Measurements from ENCODE around the gene CRADD. TPM values are rescaled to one million over a fixed set of nuclear protein-coding genes. Genes with fewer than 3 reads are reported as not detected.

Gene CRADD
- total RNA-seq, 1 experiment from 2014 or later = 7.6 TPM

- H4K91ac ChIP-seq (ENCODE audit: insufficient read length, low read depth, low read length) = no peak overlapping the region
- Mint-ChIP-seq H3K27ac (peak overlapping the region in 1 of 3 experiments; percentile 0; a peak in 1 of 7 replicates), H3K9me3 (no peaks in the 10 kb centered on the region), H3K4me3 (no peak overlapping the region), H3K36me3 (ENCODE audit: insufficient read depth in 1 of 3, low read depth in 3 of 3) (no peaks in the 10 kb centered on the region), H3K27me3 (ENCODE audit: low read depth) (no peaks in the 10 kb centered on the region), H3K4me1 (peaks cover 10 to 12% of the 10 kb centered on the region in 2 experiments)
- H3K27ac ChIP-seq (ENCODE audit: insufficient read length, low read depth, low read length) = no peak overlapping the region
- no peak overlapping the region for H2BK120ac ChIP-seq (ENCODE audit: low read depth, low read length, poor library complexity, severe bottlenecking)
- H3K9ac ChIP-seq (ENCODE audit: extremely low read depth, insufficient read length, low read length) = no peak overlapping the region
- H4K8ac ChIP-seq (replicated peaks; ENCODE audit: insufficient read length, low read depth, low read length) = no peak overlapping the region
- no peak overlapping the region for H2BK12ac ChIP-seq (ENCODE audit: insufficient read length, low read depth, low read length)
- H2AK5ac ChIP-seq (ENCODE audit: insufficient read length, low read length) = no peak overlapping the region
- no peaks in the 10 kb centered on the region for H3K9me3 ChIP-seq (ENCODE audit: control insufficient read depth, low read depth, low read length)
- no peaks in the 10 kb centered on the region for H3K23me2 ChIP-seq (ENCODE audit: insufficient read length, low read depth, low read length, poor library complexity, severe bottlenecking)
- H4K5ac ChIP-seq (ENCODE audit: insufficient read length, low read depth, low read length) = no peak overlapping the region
- H3K18ac ChIP-seq (ENCODE audit: insufficient read length, low read depth, low read length) = no peak overlapping the region
- no peak overlapping the region for H3T11ph ChIP-seq (ENCODE audit: low read length)
- H3K27me3 ChIP-seq (ENCODE audit: insufficient read depth, low read length) = no peaks in the 10 kb centered on the region
- H3K79me1 ChIP-seq (ENCODE audit: insufficient read depth, low read depth, low read length, poor library complexity, severe bottlenecking) = no peaks in the 10 kb centered on the region
- H3K14ac ChIP-seq (ENCODE audit: insufficient read depth, low read length) = no peak overlapping the region
- no peak overlapping the region for H2BK15ac ChIP-seq (ENCODE audit: low read depth, low read length)
- no peak overlapping the region for H2BK5ac ChIP-seq (ENCODE audit: insufficient read length, low read length)
- no peak overlapping the region for H3K4ac ChIP-seq (ENCODE audit: low read depth, low read length)
- no CpG with 5 or more reads among the region's 7 CpGs for WGBS (ENCODE audit: extremely low coverage, insufficient read length, low lambda C conversion rate)
- H3K56ac ChIP-seq (ENCODE audit: insufficient read length, low read depth, low read length) = no peak overlapping the region
- TF ChIP-seq CTCF (conservative IDR thresholded peaks at IDR 0.05) = no peak
- DNase-seq = no peak
- H3K4me1 ChIP-seq (ENCODE audit: insufficient read depth, low read length) = no peaks in the 10 kb centered on the region
- no peak overlapping the region for H3K4me2 ChIP-seq (ENCODE audit: insufficient read depth, insufficient read length, low read length)
- no peaks in the 10 kb centered on the region for H4K20me1 ChIP-seq (ENCODE audit: control insufficient read depth, insufficient read depth, insufficient read length)
- H3K23ac ChIP-seq (ENCODE audit: insufficient read length, low read depth, low read length) = no peak overlapping the region
- no peak overlapping the region for H2BK20ac ChIP-seq (ENCODE audit: low read depth, low read length, poor library complexity, severe bottlenecking)
- no peak overlapping the region for H2AFZ ChIP-seq (ENCODE audit: low read length)
- no peaks in the 10 kb centered on the region for H3K79me2 ChIP-seq (ENCODE audit: insufficient read depth, low read length)
Observed at GRCh38 chr12:93844164-93844784, 167.1 kb downstream of the CRADD start.

All from H9 (cell line).